Upper lobe of right lung (tissue), 1 donor: ENCODE measurements around the gene BSN. TPM values are rescaled to one million over a fixed set of nuclear protein-coding genes. Genes with fewer than 3 reads are reported as not detected.

Experiments used
- ATAC-seq: fragments of 200-7000 bp; cut with Tn5 transposase; one replicate; pipeline ENCODE4 v1.9.1; 2020; ENCODE audit warnings: mild to moderate bottlenecking, moderate library complexity
- DNase-seq: peaks from one replicate; pipeline ENCODE4 v3.0.0-alpha.2; 2020
- H3K27ac ChIP-seq: fragments of 200-600 bp; one replicate; pipeline ENCODE4 v1.8.0; 2022
- H3K27me3 ChIP-seq: fragments of 200-600 bp; one replicate; pipeline ENCODE4 v1.8.0; 2022; ENCODE audit warnings: mild to moderate bottlenecking
- H3K36me3 ChIP-seq: fragments of 200-600 bp; one replicate; pipeline ENCODE4 v1.8.0; 2022
- H3K4me1 ChIP-seq: fragments of 200-600 bp; one replicate; pipeline ENCODE4 v1.8.0; 2022
- H3K4me3 ChIP-seq: fragments of 200-600 bp; one replicate; pipeline ENCODE4 v1.8.0; 2022; ENCODE audit warnings: mild to moderate bottlenecking
- H3K9me3 ChIP-seq: fragments of 200-600 bp; one replicate; pipeline ENCODE4 v1.8.0; 2022
- intact Hi-C: fragments of 100-400 bp; cut with DNase I; formaldehyde crosslinking; loops from one replicate; pipeline ENCODE4 v1.11.0; 2022
- total RNA-seq: library from RNA; stranded (reverse); fragmentation: NEBNext Ultra II Directional; extraction: Animal tissue kit (Norgen Biotek cat#: 25700); gene quantifications from one replicate; pipeline ENCODE4 v1.2.1, GENCODE V29; 2021
- TF ChIP-seq, protein P1 (sequence below): fragments of 200-600 bp; IDR thresholded peaks from one replicate; pipeline ENCODE4 v1.8.0; 2022; ENCODE audit warnings: antibody characterized with exemption
- donor health status: DM: no; HTN: yes; CAD: no; lungs with severe emphysema.

The BSN gene
- total RNA-seq, 1 donor from 2014 or later: 0.43 TPM

GRCh38 chr3:49627634-49628033 is 73.4 kb downstream of the BSN start:
- no peaks in the 10 kb centered on the region for H3K4me1 ChIP-seq
- no peak for ATAC-seq
- no peak for DNase-seq
- no peaks in the 10 kb centered on the region for H3K9me3 ChIP-seq
- no peak overlapping the region for H3K4me3 ChIP-seq
- TF ChIP-seq, protein P1, sequence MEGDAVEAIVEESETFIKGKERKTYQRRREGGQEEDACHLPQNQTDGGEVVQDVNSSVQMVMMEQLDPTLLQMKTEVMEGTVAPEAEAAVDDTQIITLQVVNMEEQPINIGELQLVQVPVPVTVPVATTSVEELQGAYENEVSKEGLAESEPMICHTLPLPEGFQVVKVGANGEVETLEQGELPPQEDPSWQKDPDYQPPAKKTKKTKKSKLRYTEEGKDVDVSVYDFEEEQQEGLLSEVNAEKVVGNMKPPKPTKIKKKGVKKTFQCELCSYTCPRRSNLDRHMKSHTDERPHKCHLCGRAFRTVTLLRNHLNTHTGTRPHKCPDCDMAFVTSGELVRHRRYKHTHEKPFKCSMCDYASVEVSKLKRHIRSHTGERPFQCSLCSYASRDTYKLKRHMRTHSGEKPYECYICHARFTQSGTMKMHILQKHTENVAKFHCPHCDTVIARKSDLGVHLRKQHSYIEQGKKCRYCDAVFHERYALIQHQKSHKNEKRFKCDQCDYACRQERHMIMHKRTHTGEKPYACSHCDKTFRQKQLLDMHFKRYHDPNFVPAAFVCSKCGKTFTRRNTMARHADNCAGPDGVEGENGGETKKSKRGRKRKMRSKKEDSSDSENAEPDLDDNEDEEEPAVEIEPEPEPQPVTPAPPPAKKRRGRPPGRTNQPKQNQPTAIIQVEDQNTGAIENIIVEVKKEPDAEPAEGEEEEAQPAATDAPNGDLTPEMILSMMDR: no peak
- no peaks in the 10 kb centered on the region for H3K36me3 ChIP-seq
- H3K27ac ChIP-seq: no peak overlapping the region
- H3K27me3 ChIP-seq: no peaks in the 10 kb centered on the region
- intact Hi-C loops: no loop called here

DNA sequence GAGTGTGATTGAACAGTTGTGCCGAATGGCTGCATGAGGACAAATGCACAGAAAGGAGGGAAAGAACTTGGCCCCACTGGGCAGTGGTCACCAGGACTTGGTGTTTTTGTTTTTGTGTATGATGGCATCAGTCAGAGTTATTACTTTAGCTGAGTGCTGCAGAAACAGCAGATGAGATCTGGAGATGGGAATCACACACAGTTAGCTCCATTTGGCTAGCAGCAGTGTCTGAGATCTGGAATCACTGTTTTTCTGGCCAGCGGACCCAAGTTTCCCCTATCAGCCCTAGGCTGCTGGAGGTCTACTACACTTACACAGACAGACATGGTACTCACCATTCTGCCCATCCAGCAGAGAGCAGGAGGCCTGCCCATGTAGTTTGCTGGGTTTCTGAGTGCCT is 74.0 kb downstream of the BSN start:
- TF ChIP-seq, protein P1: no peak
- Histone ChIP-seq H3K4me1 (no peaks in the 10 kb centered on the region), H3K4me3 (no peak overlapping the region), H3K9me3 (no peaks in the 10 kb centered on the region), H3K36me3 (no peaks in the 10 kb centered on the region), H3K27me3 (no peaks in the 10 kb centered on the region), H3K27ac (no peak overlapping the region)
- ATAC-seq (no peak), DNase-seq (no peak)
- intact Hi-C loops: no loop called here

DNA sequence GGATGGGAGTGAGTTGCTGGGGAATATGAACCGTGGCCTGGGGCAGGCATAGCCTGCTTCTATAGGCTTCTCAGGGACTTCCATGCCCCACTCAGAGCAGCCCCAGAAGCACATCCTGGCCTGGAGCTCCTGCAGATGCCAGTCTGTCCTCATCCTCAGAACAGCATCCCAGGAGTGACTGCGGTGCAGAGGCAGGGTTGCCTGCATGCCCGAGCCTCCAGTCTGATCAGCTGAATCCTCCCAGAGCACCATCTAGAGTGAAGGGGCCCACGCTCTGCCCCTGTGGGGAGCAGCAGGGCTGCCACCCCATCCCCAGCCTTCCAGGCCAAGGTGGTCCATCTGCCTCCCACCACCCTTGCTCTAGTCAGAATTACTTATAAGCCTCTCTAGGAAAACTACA is 75.2 kb downstream of the BSN start:
- Histone ChIP-seq H3K4me1 (no peaks in the 10 kb centered on the region), H3K4me3 (no peak overlapping the region), H3K9me3 (no peaks in the 10 kb centered on the region), H3K27ac (no peak overlapping the region), H3K36me3 (no peaks in the 10 kb centered on the region), H3K27me3 (no peaks in the 10 kb centered on the region)
- no peak for ATAC-seq
- intact Hi-C loops: no loop called here
- no peak for DNase-seq
- TF ChIP-seq, protein P1: no peak

- no peak overlapping the region for H3K27ac ChIP-seq
- TF ChIP-seq, protein P1: no peak
- H3K27me3 ChIP-seq: no peaks in the 10 kb centered on the region
- H3K36me3 ChIP-seq: no peaks in the 10 kb centered on the region
- DNase-seq: no peak
- intact Hi-C loops: no loop called here
- ATAC-seq: no peak
- no peaks in the 10 kb centered on the region for H3K4me1 ChIP-seq
- H3K9me3 ChIP-seq: no peaks in the 10 kb centered on the region
- H3K4me3 ChIP-seq: no peak overlapping the region
Observed at GRCh38 chr3:49629866-49630265, 75.6 kb downstream of the BSN start.

DNA sequence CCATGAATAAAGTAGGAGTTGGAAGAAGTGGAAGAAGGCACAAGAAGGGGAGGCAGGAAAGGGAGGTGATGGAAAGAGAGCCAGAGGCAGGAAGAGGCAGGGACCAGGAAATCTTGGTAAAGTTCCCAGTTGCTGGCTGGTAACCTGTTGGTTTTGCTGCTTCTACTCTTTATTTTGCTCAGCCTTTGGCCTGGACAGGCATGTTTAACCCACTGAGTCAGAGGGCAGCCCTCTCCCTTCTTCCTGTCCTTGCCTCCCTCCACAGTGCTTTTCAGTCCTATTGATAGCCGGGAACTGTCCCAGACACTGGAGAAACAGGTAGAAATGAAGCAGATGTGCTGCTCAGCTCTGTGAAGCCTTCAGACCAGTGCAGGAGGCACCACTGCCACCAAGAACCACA is 76.5 kb downstream of the BSN start:
- no peaks in the 10 kb centered on the region for H3K9me3 ChIP-seq
- H3K27ac ChIP-seq: no peak overlapping the region
- H3K36me3 ChIP-seq: no peaks in the 10 kb centered on the region
- H3K27me3 ChIP-seq: no peaks in the 10 kb centered on the region
- intact Hi-C loops: no loop called here
- TF ChIP-seq, protein P1: no peak
- H3K4me1 ChIP-seq: no peaks in the 10 kb centered on the region
- ATAC-seq (no peak), DNase-seq (no peak)
- no peak overlapping the region for H3K4me3 ChIP-seq

DNA sequence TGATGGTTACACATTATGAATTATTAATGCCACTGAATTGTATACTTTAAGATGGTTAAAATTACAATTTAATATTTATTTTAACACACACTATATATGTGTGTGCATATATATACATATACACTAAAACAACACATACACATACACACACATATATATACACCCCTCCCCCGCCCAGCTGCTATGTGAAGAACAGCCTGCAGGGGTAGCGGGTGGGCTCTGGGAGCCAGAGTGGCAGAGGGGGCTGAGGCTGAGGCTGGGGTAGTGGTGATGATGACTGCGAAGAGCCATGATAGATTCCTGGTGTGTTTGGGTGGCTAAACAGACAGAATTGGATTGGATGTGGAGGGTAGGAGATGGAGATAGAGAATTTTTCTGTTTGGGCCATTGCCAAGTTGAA is 80.5 kb downstream of the BSN start:
- intact Hi-C loops: no loop called here
- Histone ChIP-seq H3K36me3 (no peaks in the 10 kb centered on the region), H3K9me3 (no peaks in the 10 kb centered on the region), H3K27ac (no peak overlapping the region), H3K27me3 (no peaks in the 10 kb centered on the region), H3K4me1 (no peaks in the 10 kb centered on the region), H3K4me3 (no peak overlapping the region)
- ATAC-seq (no peak), DNase-seq (no peak)
- TF ChIP-seq, protein P1: no peak
